Right renal pelvis (tissue), 4 donors: Measurements from ENCODE around the gene MESP2. TPM values are rescaled to one million over a fixed set of nuclear protein-coding genes. Genes with fewer than 3 reads are reported as not detected.

Source experiments
- DNase-seq, 4 donors: peaks; one replicate each; pipeline ENCODE4 v3.0.0-alpha.2; 2013; ENCODE audit warnings: low read depth in 4 of 4, low spot score in 3 of 4, missing footprints in 1 of 4
- polyA plus RNA-seq, 4 donors: library from polyadenylated mRNA; unstranded; fragments of 120-200 nt; gene quantifications; one replicate each; pipeline ENCODE4 v1.2.1, GENCODE V29; 2013; ENCODE audit not compliant: insufficient read length in 4 of 4

The MESP2 gene
- polyA plus RNA-seq, 4 donors, result 0.18 to 0.80 (median 0.52) TPM

- no peak for DNase-seq
These were observed 36.8 kb downstream of the MESP2 start for GRCh38 chr15:89812847-89813320.

GRCh38 chr15:89813381-89814111 lies 37.4 kb downstream of the MESP2 start:
- DNase-seq, result no peak

- DNase-seq, result no peak
These were observed 38.1 kb downstream of the MESP2 start for GRCh38 chr15:89814112-89814742.

- DNase-seq, result no peak
These were observed 39.6 kb downstream of the MESP2 start for GRCh38 chr15:89815769-89816168.

GRCh38 chr15:89817701-89818280 lies 41.7 kb downstream of the MESP2 start:
- no peak for DNase-seq

GRCh38 chr15:89818287-89818686 lies 42.2 kb downstream of the MESP2 start:
- DNase-seq, result no peak

GRCh38 chr15:89820666-89821611 lies 44.8 kb downstream of the MESP2 start:
- DNase-seq, result no peak

GRCh38 chr15:89822026-89822425 lies 45.9 kb downstream of the MESP2 start:
- no peak for DNase-seq

GRCh38 chr15:89822611-89822950 lies 46.4 kb downstream of the MESP2 start:
- DNase-seq, result no peak

- no peak for DNase-seq
These were observed 47.0 kb downstream of the MESP2 start for GRCh38 chr15:89822951-89823711.

- no peak for DNase-seq
These were observed 47.9 kb downstream of the MESP2 start for GRCh38 chr15:89823836-89824606.

GRCh38 chr15:89824607-89824867 lies 48.4 kb downstream of the MESP2 start:
- DNase-seq, result no peak

- no peak for DNase-seq
These were observed 49.3 kb downstream of the MESP2 start for GRCh38 chr15:89825271-89825940.

GRCh38 chr15:89826671-89827655 lies 50.8 kb downstream of the MESP2 start:
- DNase-seq, result no peak

- DNase-seq, result no peak
These were observed 51.7 kb downstream of the MESP2 start for GRCh38 chr15:89827829-89828228.
